Mesothelial cell of epicardium (in vitro differentiated cells): ENCODE measurements around the gene CKB. TPM values are rescaled to one million over a fixed set of nuclear protein-coding genes. Genes with fewer than 3 reads are reported as not detected.
"Not testable (repeated sequence)": the region's sequence is repeated elsewhere in the genome, so short reads cannot be mapped to it uniquely, and the experiment has no call there.

Experiments used
- DNase-seq, 2 experiments: peaks; one replicate each; pipeline ENCODE4 v3.0.0; 2021; ENCODE audit warnings: low spot score in 2 of 2; ENCODE audit not compliant: unreplicated experiment in 2 of 2
- H3K27ac Mint-ChIP-seq: 2 replicates; pipeline ENCODE4 v1.8.0; 2021; ENCODE audit warnings: mixed read lengths
- H3K27me3 Mint-ChIP-seq: 2 replicates; pipeline ENCODE4 v1.8.0; 2021; ENCODE audit warnings: low read depth, mixed read lengths
- H3K36me3 Mint-ChIP-seq: 2 replicates; pipeline ENCODE4 v1.8.0; 2021; ENCODE audit warnings: mixed read lengths
- H3K4me1 Mint-ChIP-seq: 2 replicates; pipeline ENCODE4 v1.8.0; 2021; ENCODE audit warnings: mixed read lengths
- H3K4me3 Mint-ChIP-seq: 2 replicates; pipeline ENCODE4 v1.8.0; 2021; ENCODE audit warnings: mild to moderate bottlenecking, moderate library complexity, mixed read lengths
- H3K9me3 Mint-ChIP-seq: 2 replicates; pipeline ENCODE4 v1.8.0; 2021; ENCODE audit warnings: mixed read lengths
- total RNA-seq: library from RNA; stranded (reverse); gene quantifications from 3 replicates; pipeline ENCODE4 v1.2.1, GENCODE V29; 2021
- TF ChIP-seq, protein P1 (sequence below): fragments of 200-600 bp; sonication (generic); IDR thresholded peaks from one replicate; pipeline ENCODE4 v1.5.0; 2021; ENCODE audit warnings: antibody characterized with exemption; ENCODE audit not compliant: unreplicated experiment

The CKB gene
- total RNA-seq, 1 donor from 2014 or later, result 50.6 TPM

DNA sequence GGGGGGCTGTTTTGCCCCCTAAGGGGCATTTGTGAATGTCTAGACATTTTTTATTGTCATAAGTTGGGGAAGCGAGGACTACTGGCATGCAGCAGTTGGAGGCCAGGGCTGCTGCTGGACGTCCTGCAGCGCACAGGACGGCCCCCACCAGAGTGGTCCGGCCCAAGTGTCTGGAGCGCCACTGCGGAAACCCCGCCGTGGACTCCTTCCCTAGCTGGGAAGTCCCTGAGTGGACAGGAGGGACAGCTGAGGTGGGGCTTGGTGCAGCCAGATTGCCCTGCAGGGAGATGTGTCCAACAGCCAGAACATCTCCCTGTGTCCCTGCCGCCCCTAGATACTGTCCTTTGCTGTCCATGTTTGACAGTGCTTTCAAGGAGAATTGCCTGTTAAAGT is 5.5 kb downstream of the CKB start:
- H3K4me1 Mint-ChIP-seq, result peaks cover 20% of the 10 kb centered on the region
- no peak overlapping the region for H3K4me3 Mint-ChIP-seq
- H3K27ac Mint-ChIP-seq, result no peak overlapping the region
- peaks cover 4% of the 10 kb centered on the region for H3K36me3 Mint-ChIP-seq
- TF ChIP-seq, protein P1, sequence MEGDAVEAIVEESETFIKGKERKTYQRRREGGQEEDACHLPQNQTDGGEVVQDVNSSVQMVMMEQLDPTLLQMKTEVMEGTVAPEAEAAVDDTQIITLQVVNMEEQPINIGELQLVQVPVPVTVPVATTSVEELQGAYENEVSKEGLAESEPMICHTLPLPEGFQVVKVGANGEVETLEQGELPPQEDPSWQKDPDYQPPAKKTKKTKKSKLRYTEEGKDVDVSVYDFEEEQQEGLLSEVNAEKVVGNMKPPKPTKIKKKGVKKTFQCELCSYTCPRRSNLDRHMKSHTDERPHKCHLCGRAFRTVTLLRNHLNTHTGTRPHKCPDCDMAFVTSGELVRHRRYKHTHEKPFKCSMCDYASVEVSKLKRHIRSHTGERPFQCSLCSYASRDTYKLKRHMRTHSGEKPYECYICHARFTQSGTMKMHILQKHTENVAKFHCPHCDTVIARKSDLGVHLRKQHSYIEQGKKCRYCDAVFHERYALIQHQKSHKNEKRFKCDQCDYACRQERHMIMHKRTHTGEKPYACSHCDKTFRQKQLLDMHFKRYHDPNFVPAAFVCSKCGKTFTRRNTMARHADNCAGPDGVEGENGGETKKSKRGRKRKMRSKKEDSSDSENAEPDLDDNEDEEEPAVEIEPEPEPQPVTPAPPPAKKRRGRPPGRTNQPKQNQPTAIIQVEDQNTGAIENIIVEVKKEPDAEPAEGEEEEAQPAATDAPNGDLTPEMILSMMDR, result no peak
- H3K27me3 Mint-ChIP-seq, result peaks cover 9% of the 10 kb centered on the region
- no peak for DNase-seq
- no peaks in the 10 kb centered on the region for H3K9me3 Mint-ChIP-seq

DNA sequence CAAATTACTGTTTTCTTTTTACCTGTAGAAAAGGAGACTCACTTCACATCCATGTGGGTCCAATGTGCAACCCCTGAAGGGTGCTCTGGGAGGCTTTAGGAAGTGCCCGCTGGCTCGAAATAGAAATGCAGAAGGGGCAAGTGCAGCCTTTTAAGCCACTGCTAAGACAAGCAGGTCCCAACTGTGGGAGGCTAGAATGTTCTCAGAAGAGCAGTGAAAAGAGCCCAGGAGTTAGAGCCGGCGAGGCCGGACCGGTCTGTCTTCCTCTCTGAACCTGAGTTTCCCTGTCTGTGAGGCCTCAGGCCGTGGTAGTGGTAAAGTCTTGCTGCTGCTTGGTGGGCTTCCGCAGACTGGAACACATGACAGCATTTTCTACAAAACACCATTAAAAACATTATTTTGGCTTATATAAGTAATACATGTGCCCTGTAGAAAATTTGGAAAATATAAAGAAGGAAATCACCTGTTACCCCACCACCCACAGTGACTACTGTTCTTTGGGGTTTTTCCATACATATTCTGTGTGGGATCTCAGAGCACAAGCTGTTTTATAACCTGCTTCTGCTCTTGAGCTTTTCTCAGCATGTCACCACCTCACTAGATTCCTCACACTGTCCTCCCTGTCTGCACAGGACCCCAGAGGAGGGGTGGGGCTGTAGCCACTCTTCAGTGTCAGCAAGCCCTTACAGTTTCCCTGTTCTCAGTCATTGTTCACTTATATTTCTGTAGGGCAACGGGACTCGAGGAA is 6.0 kb downstream of the CKB start:
- H3K4me3 Mint-ChIP-seq, result no peak overlapping the region
- H3K27me3 Mint-ChIP-seq, result peaks cover 9% of the 10 kb centered on the region
- H3K27ac Mint-ChIP-seq, result no peak overlapping the region
- peaks cover 20% of the 10 kb centered on the region for H3K4me1 Mint-ChIP-seq
- TF ChIP-seq, protein P1, result no peak
- H3K9me3 Mint-ChIP-seq, result no peaks in the 10 kb centered on the region
- peaks cover 5% of the 10 kb centered on the region for H3K36me3 Mint-ChIP-seq
- DNase-seq, result no peak

DNA sequence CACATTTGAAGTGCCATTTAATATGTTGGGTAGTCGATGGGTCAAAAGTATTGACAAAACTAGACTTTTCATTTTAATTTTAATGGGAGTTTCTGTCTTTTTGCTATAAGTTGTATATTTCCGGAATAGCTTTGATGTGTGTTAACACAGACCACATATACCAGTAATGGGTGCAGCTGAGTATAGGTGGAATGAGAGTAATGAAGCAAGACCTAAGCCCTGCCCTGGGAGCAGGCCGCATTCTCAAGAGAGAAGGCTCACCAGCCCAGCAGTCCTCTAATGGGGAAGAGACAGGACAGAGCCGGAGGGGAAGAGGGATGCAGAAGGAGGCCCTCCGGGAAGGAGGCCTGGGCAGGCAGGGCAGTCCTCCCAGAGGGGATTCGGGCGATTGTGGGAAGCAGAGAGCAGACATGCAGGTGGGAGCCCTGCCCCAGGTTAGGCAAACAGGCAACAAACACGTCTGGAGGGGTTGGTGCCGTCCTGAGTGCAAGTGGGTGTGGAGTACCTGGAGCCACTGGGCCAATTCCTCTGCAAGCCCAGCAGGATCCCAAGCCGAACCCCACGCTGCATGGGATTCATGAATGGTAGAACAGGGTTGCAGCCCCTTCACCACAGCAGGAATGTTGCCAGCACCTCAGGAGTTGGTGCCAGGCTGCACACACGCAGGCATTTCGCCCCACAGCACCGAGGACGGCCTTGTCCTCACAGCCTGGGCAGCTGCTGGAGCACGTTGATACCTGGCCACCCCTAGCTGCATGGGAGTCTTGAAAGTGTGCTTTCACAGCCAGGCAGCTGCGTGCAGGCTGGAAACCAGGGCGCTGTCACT is 7.8 kb downstream of the CKB start:
- Mint-ChIP-seq H3K4me1 (peaks cover 18% of the 10 kb centered on the region), H3K27me3 (peaks cover 5% of the 10 kb centered on the region), H3K9me3 (no peaks in the 10 kb centered on the region), H3K36me3 (peaks cover 8% of the 10 kb centered on the region), H3K27ac (no peak overlapping the region), H3K4me3 (no peak overlapping the region)
- TF ChIP-seq, protein P1, result no peak
- DNase-seq, result no peak

DNA sequence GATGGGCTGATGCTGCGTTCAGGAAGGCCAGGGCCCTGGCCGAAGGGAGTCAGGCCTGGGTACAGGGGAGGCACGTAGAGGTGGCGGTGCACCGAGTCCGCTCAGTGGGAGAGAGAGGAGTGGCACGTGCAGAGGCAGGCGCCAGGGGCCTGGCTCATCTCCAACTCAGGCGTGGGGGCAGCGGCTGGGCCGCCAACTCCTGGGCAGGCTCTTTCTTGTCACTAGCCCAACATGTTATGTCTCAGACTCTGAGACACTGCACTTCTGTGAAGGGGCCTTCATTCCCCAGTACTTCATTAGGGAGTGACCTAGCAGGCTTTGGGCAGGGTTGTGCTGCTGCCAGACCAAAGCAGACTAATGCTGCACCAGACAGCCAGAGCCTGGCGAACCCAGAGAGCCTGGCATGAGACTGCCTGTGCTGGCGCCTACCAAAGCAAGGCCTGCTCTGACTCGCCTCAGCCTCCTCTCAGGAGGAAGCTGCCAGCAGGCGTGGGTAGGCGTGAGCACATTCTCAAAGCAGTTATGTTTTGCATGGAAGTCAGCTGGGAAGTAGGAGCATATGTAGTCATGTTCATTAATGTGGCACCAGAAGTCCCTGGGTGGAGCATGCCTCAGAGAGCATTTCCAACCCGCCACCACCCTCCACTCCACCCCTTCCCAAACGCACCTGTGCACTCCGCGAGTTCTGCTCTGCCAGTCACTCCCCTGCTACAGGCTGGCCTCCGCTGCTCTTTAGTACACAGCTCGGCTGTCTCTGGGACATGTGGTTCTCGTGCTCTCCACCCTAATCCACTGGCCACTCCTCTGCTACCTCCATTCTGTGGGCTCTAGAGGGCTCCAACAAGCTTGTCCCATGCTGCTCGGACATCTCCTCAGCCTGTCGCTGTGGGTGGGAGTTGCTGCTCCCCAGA is 9.7 kb downstream of the CKB start:
- TF ChIP-seq, protein P1, result no peak
- Mint-ChIP-seq H3K27me3 (no peaks in the 10 kb centered on the region), H3K4me1 (peaks cover 10% of the 10 kb centered on the region), H3K4me3 (no peak overlapping the region), H3K27ac (peak overlapping the region; percentile 43), H3K36me3 (peaks cover 10% of the 10 kb centered on the region), H3K9me3 (no peaks in the 10 kb centered on the region)
- no peak for DNase-seq

DNA sequence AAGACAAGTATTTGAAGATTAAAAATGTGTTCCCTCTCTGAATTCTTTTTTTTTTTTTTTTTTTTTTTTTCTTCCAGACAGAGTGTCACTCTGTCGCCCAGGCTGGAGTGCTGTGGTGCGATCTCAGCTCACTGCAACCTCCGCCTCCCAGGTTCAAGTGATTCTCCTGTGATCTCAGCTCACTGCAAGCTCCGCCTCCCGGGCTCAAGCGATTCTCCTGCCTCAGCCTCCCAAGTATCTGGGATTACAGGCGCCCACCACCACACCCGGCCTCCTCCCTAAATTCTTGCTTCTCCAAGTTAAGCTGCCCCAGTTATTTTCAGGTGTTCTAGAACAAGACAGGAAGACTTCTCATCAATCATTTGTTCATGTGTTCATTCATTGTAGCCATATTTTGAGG is 10.4 kb downstream of the CKB start:
- not testable (repeated sequence) for H3K27me3 Mint-ChIP-seq, DNase-seq, H3K4me1 Mint-ChIP-seq, H3K4me3 Mint-ChIP-seq, H3K9me3 Mint-ChIP-seq, H3K27ac Mint-ChIP-seq
- H3K36me3 Mint-ChIP-seq, result peaks cover 14% of the 10 kb centered on the region
